LNCAP (cell line): Measurements from ENCODE around the gene PXK.

Source experiments
- TF ChIP-seq, protein P1 (sequence below): fragments of 450-650 bp; IDR thresholded peaks from 2 replicates; pipeline ENCODE4 v1.5.1; 2017; ENCODE audit warnings: mild to moderate bottlenecking

The PXK gene

DNA sequence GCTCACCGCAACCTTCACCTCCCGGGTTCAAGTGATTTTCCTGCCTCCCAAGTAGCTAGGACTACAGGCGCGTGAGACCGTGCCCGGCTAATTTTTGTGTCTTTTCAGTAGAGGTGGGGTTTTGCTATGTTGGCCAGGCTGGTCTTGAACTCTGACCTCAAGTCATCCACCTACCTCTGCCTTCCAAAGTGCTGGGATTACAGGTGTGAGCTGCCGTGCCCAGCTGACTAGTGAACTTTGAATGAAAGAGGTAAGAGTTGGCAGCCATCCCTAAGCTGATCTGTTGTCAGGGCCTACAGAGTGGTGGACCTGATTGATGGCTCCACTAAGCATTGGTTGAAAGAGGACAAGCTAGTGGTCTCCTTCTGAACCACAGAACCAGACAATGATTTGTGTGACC, 15.3 kb downstream of the PXK start:
- TF ChIP-seq, protein P1, sequence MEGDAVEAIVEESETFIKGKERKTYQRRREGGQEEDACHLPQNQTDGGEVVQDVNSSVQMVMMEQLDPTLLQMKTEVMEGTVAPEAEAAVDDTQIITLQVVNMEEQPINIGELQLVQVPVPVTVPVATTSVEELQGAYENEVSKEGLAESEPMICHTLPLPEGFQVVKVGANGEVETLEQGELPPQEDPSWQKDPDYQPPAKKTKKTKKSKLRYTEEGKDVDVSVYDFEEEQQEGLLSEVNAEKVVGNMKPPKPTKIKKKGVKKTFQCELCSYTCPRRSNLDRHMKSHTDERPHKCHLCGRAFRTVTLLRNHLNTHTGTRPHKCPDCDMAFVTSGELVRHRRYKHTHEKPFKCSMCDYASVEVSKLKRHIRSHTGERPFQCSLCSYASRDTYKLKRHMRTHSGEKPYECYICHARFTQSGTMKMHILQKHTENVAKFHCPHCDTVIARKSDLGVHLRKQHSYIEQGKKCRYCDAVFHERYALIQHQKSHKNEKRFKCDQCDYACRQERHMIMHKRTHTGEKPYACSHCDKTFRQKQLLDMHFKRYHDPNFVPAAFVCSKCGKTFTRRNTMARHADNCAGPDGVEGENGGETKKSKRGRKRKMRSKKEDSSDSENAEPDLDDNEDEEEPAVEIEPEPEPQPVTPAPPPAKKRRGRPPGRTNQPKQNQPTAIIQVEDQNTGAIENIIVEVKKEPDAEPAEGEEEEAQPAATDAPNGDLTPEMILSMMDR = no peak

DNA sequence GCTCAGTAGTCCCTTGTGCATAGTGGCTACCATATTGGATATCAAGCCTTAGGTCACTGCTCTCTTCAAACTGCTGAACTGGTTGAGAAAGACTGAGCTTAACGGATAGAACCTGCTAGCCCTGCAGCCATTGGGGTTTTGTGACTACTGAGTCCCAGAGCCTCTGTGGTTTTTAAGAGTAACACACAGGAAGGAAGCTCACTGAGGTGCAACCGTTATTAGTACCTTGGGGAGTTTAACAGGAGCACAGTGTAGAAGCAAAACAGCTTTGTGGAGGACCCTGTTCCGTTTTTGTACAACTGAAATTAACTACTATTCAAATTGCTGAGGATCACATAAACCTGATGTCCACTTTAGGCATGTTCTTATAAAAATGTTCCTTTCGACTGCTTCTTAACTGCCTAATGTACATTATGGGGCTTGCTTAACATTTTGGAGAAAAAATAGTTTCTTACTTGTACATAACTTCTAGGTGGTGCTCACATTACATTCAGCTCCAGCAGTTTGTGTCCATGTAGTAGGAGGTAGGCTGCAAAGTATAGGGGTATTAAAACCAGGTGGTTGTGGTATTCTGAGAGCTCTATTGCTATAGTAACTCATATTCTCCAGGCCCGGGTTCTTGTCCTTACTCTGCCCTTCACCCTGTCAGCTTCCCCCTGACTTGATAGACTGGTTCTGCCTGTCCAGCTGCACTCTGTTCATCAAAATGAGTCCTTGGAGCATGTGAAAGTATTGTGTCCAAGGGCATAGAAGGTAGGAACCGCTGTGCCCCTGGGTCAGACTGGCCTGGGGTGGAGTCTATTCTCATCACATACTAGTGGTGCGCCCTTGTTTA, 17.3 kb downstream of the PXK start:
- TF ChIP-seq, protein P1 = no peak

DNA sequence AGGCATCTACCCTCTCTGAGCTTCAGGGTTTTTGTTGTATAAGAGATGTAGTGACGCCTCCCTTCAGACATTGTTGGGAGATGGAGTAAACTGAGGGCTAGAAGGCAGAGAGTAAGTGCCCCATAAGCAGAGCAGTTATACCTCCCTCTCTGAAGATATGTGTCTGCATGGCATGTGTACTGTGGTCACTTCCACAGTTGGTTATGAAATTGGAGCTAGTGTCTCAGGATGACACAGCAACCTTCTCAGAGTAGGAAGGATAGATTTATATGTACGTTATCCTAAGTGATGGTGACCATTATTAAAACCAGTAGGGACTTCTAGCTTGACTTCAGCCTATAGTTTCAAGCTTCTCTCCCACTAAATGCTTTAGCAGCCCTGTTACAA, 17.9 kb downstream of the PXK start:
- TF ChIP-seq, protein P1 = no peak

DNA sequence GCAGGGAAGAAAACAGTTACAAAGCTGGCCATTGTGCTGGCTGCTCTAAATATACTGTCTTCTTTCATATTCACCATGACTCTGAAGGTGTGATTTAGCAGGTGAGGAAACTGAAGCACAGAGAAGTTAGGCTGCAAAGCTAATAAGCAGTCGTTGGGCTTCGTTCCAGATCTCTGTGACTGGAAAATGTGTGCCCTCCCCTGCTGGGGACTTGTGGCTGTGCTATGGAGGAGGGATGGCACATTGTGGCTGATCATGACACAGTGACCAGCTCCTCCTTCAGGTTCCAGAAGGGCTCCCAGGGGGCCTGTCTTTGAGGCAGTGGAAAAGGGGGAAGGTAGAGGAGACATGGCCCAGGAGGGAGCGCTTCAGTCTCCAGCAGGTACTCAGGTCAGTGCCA, 19.2 kb downstream of the PXK start:
- TF ChIP-seq, protein P1 = no peak

DNA sequence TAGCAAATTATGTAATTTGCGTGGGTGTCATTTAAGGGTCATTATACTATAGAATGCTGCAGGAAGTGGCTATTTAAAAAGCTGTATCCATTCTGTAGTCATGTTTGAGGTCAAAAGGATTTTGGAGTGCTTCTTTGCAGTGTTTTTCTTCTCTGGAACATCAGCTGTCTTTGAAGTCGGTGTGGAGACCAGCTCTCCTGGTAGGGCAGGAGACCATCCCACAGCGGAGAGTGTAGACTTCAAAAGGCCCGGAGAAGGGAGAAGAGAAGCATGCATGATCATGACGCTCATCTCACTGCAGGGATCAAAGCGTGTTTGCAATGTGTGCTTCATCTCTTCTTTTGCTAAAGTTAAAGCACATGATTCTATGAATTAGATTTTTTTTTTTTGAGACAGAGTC, 19.9 kb downstream of the PXK start:
- TF ChIP-seq, protein P1 = no peak

DNA sequence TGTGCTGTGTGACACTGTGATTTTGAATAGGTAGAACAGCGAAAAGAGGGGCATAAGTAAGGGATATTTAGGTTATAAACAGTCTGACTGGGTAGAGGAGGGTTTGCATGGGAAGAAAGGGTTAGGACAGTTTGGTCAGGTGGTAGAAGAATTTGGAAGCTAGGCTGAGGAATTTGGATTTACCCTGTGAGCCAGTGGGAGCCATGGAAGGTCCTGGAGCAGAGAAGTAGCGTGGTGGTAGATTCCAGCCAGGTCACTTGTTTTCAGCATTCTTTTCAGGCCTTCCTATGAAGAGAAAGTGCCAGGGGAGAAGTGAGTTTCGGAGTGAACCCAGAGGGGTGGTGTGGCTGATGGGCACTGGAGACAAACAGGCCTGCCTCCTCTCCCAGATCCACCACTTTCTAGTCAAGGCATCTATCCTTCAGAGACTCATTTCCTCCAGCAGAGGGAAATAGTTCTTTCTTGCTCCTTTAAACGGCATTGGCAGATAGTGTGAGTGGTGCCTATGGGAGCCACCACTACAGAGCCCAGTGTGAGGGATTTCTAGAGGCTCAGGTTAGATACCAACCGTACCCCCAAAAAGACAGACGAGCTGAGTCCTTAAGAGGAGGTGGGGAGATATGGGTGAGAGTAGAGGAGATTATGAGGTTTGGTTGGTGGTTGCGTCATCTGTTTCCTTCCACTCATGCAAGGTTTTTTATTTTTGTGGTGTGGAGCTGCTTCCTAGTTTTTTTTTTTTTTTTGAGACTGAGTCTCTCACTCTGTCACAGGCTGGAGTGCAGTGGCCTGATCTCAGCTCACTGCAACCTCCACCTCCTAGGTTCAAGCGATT, 21.2 kb downstream of the PXK start:
- TF ChIP-seq, protein P1 = no peak

DNA sequence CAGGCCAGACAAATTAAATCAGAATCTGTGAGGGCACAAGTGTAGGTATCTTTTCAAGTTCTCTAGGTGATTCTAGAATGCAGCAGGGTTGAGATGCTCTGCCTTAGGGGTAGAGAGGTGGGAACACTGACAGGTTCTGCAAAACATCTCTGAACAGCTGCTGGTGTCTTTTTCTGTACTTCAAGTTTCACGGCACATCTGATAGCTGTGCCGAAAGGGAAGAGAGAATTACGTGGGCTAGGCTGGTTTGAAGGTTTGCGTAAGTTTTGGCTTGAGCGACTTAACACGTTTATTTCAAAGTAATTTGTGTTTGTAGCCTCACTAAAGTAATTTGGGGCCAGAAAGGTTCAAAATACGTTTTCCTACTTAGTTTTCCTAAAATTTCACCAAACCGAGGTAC, 22.5 kb downstream of the PXK start:
- TF ChIP-seq, protein P1 = no peak
